Suprapubic skin (tissue), 4 donors: ENCODE results near the gene SLC1A3.

Experiments
- CTCF ChIP-seq, 2 donors: fragments of 200-600 bp in 1 of 2; fragments of 450-650 bp in 1 of 2; sonication (generic) in 1 of 2; IDR thresholded peaks; one replicate each; pipeline ENCODE4 v1.5.1; 2016 to 2019; ENCODE audit warnings: antibody characterized with exemption in 2 of 2, mild to moderate bottlenecking in 1 of 2, moderate library complexity in 1 of 2
- EP300 ChIP-seq: sonication (generic); formaldehyde crosslinking; IDR thresholded peaks from one replicate; pipeline ENCODE4 v1.6.1; 2017; ENCODE audit warnings: antibody characterized with exemption
- POLR2A ChIP-seq, 2 donors: fragments of 450-650 bp; IDR thresholded peaks; one replicate each; pipeline ENCODE4 v1.6.1; 2017; ENCODE audit warnings: antibody characterized with exemption in 2 of 2, mild to moderate bottlenecking in 2 of 2, moderate library complexity in 2 of 2
- POLR2AphosphoS5 ChIP-seq, 3 donors: sonication (generic); formaldehyde crosslinking; IDR thresholded peaks; one replicate each; pipeline ENCODE4 v1.6.1; 2017; ENCODE audit warnings: antibody characterized with exemption in 3 of 3

- TF ChIP-seq EP300, result no peak
- no peak for TF ChIP-seq CTCF (IDR thresholded peaks at IDR 0.05)
- TF ChIP-seq POLR2A (IDR thresholded peaks at IDR 0.05), result no peak
- no peak for TF ChIP-seq POLR2AphosphoS5 (IDR thresholded peaks at IDR 0.05)
These were observed 29.4 kb downstream of the SLC1A3 start for GRCh38 chr5:36635721-36636390.
